Caco-2 (cell line): ENCODE measurements around the gene ZSWIM4. TPM values are rescaled to one million over a fixed set of nuclear protein-coding genes. Genes with fewer than 3 reads are reported as not detected.

Experiments
- BruUV-seq: library from RNA; stranded (reverse); fragments of 400-500 nt; replicated peaks from 2 replicates; lab custom pipeline; 2021; lab: Mats Ljungman, UMichigan
- CTCF ChIA-PET: fragments of 300-600 bp; sonication (Branson Sonifier 250); formaldehyde crosslinking; loops from one replicate; lab custom pipeline; 2022; ENCODE audit warnings: antibody characterized with exemption; lab: Charles Lee
- POLR2A ChIA-PET: fragments of 300-600 bp; sonication (Branson Sonifier 250); formaldehyde crosslinking; loops from one replicate; lab custom pipeline; 2022; ENCODE audit warnings: antibody characterized with exemption; lab: Charles Lee
- DNase-seq, 2 experiments: peaks; one replicate each; pipeline versions ENCODE4 v3.0.0 to v3.0.0-alpha.2; 2020 to 2022
- H3K27me3 ChIP-seq: replicated peaks from 2 replicates; pipeline ENCODE4 v1.6.0; 2011; ENCODE audit warnings: low read length; ENCODE audit not compliant: control insufficient read depth, insufficient read depth
- H3K36me3 ChIP-seq: 2 replicates; pipeline ENCODE4 v1.5.1; 2011; ENCODE audit warnings: low read length; ENCODE audit not compliant: control insufficient read depth, insufficient read depth
- H3K4me1 ChIP-seq: fragments of 250-450 bp; sonication (Bioruptor Pico); 2 replicates; pipeline ENCODE4 v1.5.1; 2020; ENCODE audit warnings: mild to moderate bottlenecking
- H3K4me3 ChIP-seq: 2 replicates; pipeline ENCODE4 v1.5.1; 2011; ENCODE audit warnings: low read depth, mild to moderate bottlenecking, control low read depth, low read length
- H3K9me3 ChIP-seq: fragments of 250-450 bp; sonication (Bioruptor Pico); 2 replicates; pipeline ENCODE4 v1.5.1; 2020; ENCODE audit warnings: mild to moderate bottlenecking, moderate library complexity
- H3K27ac Mint-ChIP-seq: one replicate; pipeline ENCODE4 v1.8.0; 2022; ENCODE audit warnings: mixed read lengths; ENCODE audit not compliant: unreplicated experiment
- H3K27me3 Mint-ChIP-seq: one replicate; pipeline ENCODE4 v1.8.0; 2022; ENCODE audit warnings: mixed read lengths; ENCODE audit not compliant: insufficient read depth, unreplicated experiment
- H3K36me3 Mint-ChIP-seq: one replicate; pipeline ENCODE4 v1.8.0; 2022; ENCODE audit warnings: mild to moderate bottlenecking, mixed read lengths; ENCODE audit not compliant: insufficient read depth, unreplicated experiment
- H3K4me1 Mint-ChIP-seq: one replicate; pipeline ENCODE4 v1.8.0; 2022; ENCODE audit warnings: low read depth, mixed read lengths; ENCODE audit not compliant: unreplicated experiment
- H3K4me3 Mint-ChIP-seq: one replicate; pipeline ENCODE4 v1.8.0; 2022; ENCODE audit warnings: mild to moderate bottlenecking, moderate library complexity, mixed read lengths; ENCODE audit not compliant: unreplicated experiment
- H3K9me3 Mint-ChIP-seq: one replicate; pipeline ENCODE4 v1.8.0; 2022; ENCODE audit warnings: mixed read lengths; ENCODE audit not compliant: unreplicated experiment
- intact Hi-C: fragments of 100-400 bp; cut with micrococcal nuclease; formaldehyde crosslinking; loops from one replicate; pipeline ENCODE4 v1.10.0; 2022; ENCODE audit not compliant: unreplicated experiment
- total RNA-seq: library from RNA; stranded (reverse); gene quantifications from 2 replicates; pipeline ENCODE4 v1.2.3, GENCODE V29; 2022
- TF ChIP-seq, protein P1 (sequence below), 2 experiments: fragments of 200-600 bp in 1 of 2; IDR thresholded peaks; 1 replicate in 1 of 2; 2 replicates in 1 of 2; pipeline versions ENCODE4 v1.5.1 to v1.8.0; 2011 to 2022; ENCODE audit warnings: antibody characterized with exemption in 1 of 2, control low read depth in 1 of 2, inconsistent platforms in 1 of 2, low read depth in 1 of 2, low read length in 1 of 2, mild to moderate bottlenecking in 1 of 2, moderate library complexity in 1 of 2; ENCODE audit not compliant: insufficient read depth in 1 of 2, severe bottlenecking in 1 of 2, unreplicated experiment in 1 of 2

ZSWIM4 gene
- total RNA-seq, 1 experiment from 2014 or later = 4.0 TPM

DNA sequence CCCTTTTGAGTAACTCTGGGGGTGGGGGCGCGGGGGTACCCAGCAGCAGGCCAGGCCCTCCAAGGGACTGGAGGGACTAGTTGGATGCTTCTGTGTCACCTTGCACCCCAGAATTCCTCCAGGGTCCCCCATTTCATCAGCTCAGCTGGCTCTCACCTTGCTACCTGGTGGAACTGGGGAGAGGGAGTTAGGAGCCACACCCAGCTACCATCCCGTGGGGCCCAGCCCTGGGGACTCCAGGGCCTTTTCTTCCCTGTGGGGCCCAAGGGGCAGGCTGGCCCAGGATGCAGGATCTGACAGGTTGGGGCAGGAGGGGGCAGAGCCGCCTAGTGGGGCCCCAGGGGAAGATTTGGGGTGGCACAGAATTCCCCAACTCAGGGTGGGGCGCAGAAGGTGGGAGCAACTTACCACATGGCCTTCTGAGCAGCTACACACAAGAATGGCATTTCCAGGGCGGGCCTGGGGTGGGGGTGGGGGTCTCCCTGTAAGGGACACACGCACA lies 48.9 kb downstream of the ZSWIM4 start:
- Mint-ChIP-seq H3K36me3 (peaks cover 46% of the 10 kb centered on the region), H3K4me3 (no peak overlapping the region), H3K4me1 (peaks cover 37% of the 10 kb centered on the region), H3K27me3 (no peaks in the 10 kb centered on the region), H3K27ac (peak overlapping the region; percentile 93), H3K9me3 (no peaks in the 10 kb centered on the region)
- POLR2A ChIA-PET = interaction anchor here (0.5 to 0.7 kb wide), 5 partner anchors 13 to 392 kb away, joined by 3 to 7 read pairs (median 3); partner anchors contain the start of gene ZSWIM4
- intact Hi-C loops = loop anchor here (10.0 kb wide), 1 partner anchor 49 kb away; the partner anchor contains the start of gene ZSWIM4
- H3K4me1 ChIP-seq = peaks cover 49% of the 10 kb centered on the region
- CTCF ChIA-PET = interaction anchor here (0.6 kb wide), 1 partner anchor 47 kb away, joined by 5 read pairs; no protein-coding TSS in a partner anchor
- no peaks in the 10 kb centered on the region for H3K27me3 ChIP-seq
- no peak for DNase-seq
- TF ChIP-seq, protein P1, sequence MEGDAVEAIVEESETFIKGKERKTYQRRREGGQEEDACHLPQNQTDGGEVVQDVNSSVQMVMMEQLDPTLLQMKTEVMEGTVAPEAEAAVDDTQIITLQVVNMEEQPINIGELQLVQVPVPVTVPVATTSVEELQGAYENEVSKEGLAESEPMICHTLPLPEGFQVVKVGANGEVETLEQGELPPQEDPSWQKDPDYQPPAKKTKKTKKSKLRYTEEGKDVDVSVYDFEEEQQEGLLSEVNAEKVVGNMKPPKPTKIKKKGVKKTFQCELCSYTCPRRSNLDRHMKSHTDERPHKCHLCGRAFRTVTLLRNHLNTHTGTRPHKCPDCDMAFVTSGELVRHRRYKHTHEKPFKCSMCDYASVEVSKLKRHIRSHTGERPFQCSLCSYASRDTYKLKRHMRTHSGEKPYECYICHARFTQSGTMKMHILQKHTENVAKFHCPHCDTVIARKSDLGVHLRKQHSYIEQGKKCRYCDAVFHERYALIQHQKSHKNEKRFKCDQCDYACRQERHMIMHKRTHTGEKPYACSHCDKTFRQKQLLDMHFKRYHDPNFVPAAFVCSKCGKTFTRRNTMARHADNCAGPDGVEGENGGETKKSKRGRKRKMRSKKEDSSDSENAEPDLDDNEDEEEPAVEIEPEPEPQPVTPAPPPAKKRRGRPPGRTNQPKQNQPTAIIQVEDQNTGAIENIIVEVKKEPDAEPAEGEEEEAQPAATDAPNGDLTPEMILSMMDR (IDR thresholded peaks at IDR 0.05; ENCODE audit: insufficient read depth in 1 of 2, low read depth in 1 of 2, low read length in 1 of 2, severe bottlenecking in 1 of 2, unreplicated experiment in 1 of 2) = no peak
- BruUV-seq = no TSS peak
- H3K9me3 ChIP-seq = no peaks in the 10 kb centered on the region
- no peaks in the 10 kb centered on the region for H3K36me3 ChIP-seq
- no peak overlapping the region for H3K4me3 ChIP-seq

DNA sequence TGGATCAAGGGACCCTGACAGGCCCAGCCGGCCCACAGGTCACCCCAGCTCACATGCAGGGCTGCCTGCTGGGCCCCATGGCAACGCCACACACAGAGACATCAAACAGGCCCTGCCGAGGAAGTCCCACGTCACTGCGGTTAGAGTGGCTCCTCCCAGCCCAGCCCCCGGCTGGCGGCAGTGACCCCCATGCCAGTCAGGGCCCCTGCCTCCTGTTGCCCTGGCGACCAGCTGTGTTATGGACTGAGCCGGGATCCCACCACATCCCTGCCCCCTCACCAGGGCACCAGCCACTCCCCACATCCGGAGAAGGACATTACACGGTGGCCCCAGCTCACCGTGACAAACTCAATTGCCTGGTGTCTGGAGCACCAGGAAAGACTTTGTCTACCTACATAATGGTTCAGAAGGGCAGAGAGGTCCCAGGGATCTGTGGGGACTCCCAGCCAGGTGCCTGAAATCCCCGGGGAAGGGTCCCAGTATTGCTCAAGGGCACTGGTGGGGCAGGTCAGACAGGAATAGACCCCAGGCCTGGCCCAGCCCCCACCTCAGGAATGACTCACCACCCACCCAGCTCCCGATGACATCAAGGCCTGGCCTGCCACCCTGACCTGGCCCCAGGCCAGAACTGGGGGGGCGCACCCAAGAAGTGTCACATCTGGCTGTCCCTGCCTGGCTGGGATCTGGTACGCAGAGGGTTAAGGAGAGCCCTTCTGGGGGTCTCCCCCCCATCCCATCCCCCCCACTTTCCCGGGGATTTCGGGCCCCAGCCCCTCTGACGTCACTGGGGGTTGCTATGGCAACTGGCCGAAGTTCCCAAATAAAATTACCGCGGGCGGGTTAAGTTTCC lies 51.5 kb downstream of the ZSWIM4 start:
- H3K36me3 Mint-ChIP-seq = peaks cover 56% of the 10 kb centered on the region
- intact Hi-C loops = loop anchor here (10.0 kb wide), 1 partner anchor 52 kb away; the partner anchor contains the start of gene ZSWIM4
- H3K4me3 ChIP-seq = peak overlapping the region; percentile 64
- TF ChIP-seq, protein P1 (IDR thresholded peaks at IDR 0.05; ENCODE audit: insufficient read depth in 1 of 2, low read depth in 1 of 2, low read length in 1 of 2, severe bottlenecking in 1 of 2, unreplicated experiment in 1 of 2) = no peak
- H3K4me3 Mint-ChIP-seq = peak overlapping the region; percentile 66
- H3K4me1 Mint-ChIP-seq = peaks cover 30% of the 10 kb centered on the region
- peak overlapping the region; percentile 93 for H3K27ac Mint-ChIP-seq
- BruUV-seq = TSS peak; percentile 24
- H3K4me1 ChIP-seq = peaks cover 55% of the 10 kb centered on the region
- no peaks in the 10 kb centered on the region for H3K9me3 ChIP-seq
- H3K36me3 ChIP-seq = no peaks in the 10 kb centered on the region
- ChIA-PET POLR2A (interaction anchor here (0.6 to 2.3 kb wide), 7 partner anchors 14 to 672 kb away, joined by 3 to 44 read pairs (median 4); a partner anchor contains a TSS), CTCF (interaction anchor here (0.6 to 1.0 kb wide), 5 partner anchors 15 to 105 kb away, joined by 3 to 5 read pairs (median 3); no protein-coding TSS in a partner anchor)
- DNase-seq = peak; percentile 91 to 92
- no peaks in the 10 kb centered on the region for H3K27me3 Mint-ChIP-seq
- no peaks in the 10 kb centered on the region for H3K27me3 ChIP-seq
- no peaks in the 10 kb centered on the region for H3K9me3 Mint-ChIP-seq
